GM19328 (cell line): ENCODE results near the gene LOXL1.
"Not testable (repeated sequence)": the region's sequence is repeated elsewhere in the genome, so short reads cannot be mapped to it uniquely, and the experiment has no call there.

Experiments
- ATAC-seq: cut with Tn5 transposase; IDR thresholded peaks from one replicate; pipeline ENCODE4 v1.9.1; 2021; ENCODE audit warnings: mild to moderate bottlenecking, moderate library complexity; ENCODE audit not compliant: unreplicated experiment

Gene LOXL1

DNA sequence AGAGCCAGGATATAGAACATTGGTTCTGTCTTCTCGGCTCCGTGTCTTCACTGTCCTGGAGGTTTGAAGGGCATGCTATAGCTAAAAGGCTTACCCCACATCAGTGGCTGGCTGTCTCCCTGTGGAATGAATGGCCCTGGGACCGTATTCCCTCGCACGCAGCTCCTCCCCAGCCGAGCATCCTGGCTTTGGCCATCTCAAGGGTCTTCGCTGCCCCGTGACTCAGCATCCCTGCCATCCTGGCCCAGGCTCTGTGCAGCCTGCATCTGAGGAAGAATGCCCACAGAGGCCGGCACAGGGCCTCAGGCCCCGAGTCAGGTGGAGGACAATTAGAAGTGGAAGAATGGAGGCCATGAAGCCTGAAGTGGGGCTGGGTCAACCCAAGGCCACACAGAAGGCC, 11.0 kb downstream of the LOXL1 start:
- no peak for ATAC-seq

DNA sequence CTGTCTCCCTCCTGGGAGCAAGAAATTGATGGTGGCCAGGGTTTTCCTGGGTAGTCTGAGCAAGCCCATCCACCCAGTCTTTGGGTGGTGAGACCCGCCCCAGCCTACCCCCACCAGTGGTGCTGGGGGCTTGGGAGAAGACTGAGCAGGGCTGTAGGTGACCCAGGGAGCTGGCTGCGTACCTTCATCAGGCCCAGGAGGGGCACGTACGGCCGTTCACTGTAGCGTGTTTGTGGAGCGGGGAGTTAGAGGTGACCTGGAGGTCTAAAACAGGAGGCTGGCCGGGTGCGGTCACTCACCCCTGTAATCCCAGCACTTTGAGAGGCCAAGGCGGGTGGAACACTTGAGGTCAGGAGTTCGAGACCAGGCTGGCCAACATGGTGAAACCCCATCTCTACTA, 11.5 kb downstream of the LOXL1 start:
- ATAC-seq: no peak

DNA sequence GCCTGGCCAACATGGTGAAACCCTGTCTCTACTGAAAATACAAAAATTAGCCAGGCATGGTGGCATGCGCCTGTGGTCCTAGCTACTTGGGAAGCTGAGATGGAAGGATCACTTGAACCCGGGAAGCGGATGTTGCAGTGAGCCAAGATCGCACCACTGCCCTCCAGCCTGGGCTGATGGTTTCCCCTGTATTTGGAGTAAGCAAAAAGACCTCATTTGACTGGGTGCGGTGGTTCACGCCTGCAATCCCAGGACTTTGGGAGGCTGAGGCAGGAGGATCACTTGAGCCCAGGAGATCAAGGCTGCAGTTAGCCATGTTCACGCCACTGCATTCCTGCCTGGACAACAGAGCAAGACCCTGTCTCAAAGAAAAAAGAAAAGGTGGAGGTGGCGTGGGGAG, 12.3 kb downstream of the LOXL1 start:
- ATAC-seq: not testable (repeated sequence)

DNA sequence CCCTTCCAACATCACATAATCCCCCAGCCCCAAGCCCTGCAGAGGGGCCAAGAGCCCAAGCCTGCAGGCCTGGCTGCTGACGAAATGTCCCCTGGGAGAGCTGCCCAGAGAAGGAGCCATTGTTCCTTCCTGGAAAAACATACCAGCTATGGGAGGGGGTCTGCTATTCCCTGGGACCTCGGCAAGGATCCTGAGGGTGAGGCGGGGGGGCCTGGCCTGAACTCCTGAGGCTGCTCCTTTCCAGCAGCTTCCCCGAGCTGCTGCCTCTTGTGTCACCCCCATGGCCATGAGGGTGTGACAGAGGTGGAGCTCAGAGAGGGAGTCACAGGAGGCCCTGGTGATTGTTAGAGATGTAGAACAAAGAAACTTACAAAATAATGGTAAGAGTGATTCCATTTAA, 12.9 kb downstream of the LOXL1 start:
- ATAC-seq: no peak

DNA sequence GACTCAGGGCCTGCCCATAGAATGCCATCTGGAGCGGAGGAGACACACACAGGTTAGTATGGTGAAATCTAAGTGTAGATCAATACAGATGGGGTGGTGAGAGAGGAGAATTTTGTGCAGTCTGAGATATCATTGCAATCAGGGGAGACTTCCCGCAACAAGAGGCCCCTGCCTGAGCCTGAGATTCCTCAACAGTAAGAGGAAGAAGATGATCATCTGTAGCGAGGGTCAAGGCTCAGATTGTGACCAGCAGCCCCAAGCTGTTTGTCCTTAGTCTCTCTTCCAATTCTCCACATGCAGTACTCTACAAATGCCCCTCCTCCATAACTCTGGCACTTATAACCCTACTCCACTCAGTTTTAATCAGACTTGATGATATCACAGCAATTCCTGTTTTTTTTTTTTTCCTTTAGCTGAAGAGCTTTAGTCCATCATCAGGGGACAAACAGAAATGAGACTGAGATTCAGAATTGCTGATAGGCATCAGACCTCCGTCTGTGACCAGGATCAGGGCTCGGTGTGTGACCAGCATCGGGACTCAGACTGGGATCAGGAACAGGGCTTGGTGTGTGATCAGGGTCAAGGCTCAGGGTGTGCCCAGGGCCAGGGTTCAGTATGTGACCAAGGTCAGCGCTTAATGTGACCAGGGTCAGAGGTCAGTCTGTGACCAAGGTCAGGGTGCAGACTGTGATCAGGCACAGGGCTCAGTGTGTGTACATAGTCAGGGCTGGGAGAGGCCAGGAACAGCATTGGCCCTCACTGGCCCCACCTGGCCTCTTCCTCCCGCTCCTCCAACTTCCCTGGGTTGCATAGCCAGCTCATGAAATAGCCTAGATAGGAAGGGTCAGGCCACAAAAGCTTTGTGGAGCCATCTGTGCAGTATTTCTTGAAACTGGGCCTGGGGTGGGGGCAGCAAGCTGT, 14.1 kb downstream of the LOXL1 start:
- no peak for ATAC-seq

DNA sequence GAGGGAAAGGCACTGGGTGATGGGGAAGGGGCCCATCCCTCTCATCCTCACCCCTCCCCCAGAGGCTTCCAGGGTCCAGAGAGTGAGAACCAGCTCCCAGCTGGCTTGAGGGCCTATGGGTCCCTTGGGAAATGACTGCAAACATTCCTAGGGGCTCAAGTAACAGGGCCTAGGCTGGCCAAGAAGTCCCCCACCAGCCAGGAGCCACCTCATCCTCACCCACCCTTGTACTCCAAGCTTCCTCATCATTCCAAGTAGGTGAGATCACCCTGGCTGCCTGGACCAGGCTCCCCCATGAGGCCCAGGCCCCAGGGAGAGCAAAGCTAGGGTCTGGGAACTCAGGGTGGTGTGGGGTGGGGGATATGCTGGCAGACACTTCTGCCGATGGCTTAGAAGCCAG, 14.8 kb downstream of the LOXL1 start:
- ATAC-seq: no peak

DNA sequence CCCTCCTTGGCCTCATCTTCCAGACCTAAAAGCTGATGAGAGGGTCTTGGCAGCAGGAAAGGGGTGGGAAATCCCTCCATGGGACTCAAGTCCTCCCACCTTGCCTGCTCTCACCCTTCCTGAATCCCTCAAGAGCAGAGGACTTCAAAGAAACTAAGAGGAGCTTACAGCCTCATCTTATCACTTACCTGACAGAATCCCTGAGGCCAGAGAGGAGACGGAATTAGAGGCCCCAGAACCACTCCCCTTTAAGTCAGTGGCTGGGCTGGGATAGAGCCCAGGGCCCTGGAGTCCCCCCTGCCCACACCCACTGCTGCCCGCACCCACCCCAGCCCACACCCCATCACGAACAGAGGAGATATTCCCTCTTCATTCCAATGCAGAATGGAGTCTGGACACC, 15.2 kb downstream of the LOXL1 start:
- no peak for ATAC-seq

DNA sequence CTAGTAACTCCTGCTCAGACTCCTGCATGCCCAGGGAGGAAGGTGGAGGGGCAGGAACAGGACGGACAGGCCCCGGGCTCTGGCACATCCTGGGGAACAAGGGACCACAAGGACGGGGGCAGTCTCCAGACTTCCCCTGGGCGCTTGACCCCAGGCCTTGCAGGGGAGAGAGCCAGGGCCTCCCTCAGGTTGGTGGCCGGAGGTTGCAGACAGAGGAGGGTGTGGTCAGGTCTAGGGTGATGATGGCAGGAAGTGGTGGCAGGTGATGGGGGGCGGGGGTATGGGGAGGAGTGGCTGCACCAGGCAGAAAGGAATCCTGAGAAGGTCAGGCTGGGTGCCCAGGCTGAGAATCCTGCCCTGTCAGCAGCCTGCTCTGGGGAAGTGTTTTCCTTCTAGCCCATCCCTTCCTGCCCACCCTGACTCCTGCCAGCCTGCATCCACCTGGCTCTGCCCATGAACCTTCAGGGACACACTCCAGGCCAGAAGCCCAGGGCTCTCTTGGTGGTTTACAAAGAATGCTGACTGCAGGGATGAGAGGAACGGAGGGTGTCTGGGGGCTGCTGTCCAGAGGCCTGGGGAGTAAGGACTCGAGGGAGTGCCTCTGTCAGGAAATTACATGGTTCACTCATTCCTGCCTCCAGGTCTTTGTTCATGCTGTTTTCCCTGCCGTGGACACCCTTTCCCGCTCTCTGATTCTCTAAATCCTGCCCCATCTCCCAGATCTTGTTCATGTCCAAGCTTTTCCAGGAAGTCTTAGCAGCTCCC, 15.8 kb downstream of the LOXL1 start:
- ATAC-seq: no peak

DNA sequence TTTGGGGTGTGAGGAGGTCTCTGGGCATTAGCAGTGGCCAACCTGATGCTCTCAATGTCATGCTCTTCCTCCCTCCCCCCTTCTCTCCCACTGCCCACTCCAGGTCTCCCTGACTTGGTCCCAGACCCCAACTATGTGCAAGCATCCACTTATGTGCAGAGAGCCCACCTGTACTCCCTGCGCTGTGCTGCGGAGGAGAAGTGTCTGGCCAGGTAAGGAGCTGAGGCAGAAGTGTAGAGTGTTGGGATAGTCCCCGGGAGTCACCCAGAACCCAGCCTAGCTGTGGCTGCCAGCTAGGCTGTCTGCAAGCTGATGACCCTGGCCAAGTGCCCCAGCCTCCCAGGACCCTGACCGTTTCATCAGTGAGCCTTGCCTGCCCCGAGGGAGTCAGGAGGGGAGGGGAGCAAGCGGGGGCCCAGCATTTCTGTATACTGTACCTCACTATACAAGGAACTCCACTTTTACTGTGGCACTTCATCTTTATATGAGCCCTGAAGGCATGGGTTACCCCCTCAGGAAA, 16.5 kb downstream of the LOXL1 start:
- ATAC-seq: no peak

DNA sequence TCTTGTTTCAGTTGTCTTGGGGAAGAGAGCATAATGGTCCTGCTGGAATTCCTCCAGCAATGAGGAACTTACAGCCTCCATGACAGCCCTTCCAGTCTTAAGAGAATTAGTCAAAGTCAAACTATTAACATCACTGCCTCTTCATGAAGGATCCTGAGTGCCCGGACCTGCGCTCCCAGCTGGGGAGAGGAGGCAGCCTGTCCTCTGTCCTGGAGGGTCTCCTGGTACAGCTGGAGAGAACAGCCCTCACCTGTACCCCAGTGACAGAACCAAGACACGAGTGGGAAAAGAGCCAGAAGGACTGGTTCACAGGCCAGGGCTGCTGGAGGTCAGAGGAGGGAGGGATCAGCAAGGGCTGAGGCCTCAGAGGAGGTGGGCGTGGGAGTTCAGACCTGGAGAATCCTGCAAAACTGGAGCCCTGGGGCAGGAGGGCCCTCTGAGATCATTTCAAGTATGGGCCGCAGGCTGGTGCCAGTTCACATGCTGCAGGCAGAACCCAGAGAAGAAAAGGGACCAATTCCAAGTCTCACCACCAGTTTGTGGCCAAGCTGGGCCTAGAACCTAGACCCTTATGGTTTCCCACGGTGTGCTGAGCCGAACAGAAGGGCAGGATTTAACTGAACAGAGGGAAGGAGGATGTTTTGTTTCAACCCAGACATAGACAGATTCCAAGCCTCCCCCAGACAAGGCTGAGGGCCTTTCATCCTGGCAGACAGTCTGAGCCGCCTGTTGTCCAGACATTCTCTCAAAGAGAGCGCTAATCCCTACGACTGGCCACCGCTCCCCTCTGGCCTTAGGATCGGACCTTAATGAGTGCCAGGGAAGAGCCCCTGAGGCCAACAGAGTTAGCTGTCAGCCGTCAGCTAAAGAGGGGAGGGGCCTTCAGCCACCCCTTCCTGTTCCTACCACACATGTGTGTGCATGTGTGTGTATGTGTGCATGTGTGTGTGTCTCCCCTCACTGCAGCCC, 18.2 kb downstream of the LOXL1 start:
- no peak for ATAC-seq

DNA sequence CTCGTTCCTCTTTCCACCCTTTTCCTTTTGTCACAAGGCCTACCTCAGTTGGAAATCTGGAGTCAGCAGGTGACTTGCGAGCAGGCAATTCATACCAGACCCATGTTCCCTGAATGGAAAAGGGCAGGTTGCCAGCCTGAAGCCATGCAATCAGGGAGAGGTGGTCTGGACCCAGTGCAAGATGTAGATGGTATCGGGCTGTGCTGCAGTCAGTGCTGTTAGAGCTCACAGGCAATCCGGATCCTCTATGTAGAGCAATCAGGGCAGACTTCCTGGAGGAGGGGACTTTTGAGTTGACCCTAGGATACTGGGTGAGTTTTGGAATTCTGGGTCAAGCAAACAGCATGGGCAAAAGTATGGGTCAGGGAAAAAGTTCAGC, 18.9 kb downstream of the LOXL1 start:
- no peak for ATAC-seq

DNA sequence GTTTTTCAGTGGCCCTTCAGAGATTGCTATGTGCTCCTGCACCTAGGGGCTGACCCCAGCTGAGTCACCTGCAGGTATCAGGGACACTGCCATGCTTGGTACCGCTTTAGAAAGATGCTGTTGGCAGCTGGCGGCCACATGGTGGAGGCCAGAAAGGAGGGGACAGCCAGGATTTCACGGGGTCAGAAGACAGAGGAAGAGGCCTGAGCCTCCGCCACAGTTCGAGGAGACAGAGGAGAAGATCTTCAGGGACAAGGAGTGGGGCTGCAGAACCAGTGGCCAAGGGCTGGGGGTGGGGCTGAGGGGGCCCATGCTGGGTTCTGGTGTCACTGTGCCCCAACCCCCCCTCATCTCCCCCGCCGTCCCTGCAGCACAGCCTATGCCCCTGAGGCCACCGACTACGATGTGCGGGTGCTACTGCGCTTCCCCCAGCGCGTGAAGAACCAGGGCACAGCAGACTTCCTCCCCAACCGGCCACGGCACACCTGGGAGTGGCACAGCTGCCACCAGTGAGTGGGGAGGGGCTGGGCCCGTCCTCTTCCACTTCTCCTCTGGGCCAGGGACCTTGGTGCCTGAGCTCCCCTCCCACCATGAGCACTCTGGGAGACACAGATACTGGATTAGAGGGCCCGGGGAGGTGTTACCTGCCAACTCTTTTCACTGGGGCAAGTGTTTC, 19.9 kb downstream of the LOXL1 start:
- ATAC-seq: no peak

DNA sequence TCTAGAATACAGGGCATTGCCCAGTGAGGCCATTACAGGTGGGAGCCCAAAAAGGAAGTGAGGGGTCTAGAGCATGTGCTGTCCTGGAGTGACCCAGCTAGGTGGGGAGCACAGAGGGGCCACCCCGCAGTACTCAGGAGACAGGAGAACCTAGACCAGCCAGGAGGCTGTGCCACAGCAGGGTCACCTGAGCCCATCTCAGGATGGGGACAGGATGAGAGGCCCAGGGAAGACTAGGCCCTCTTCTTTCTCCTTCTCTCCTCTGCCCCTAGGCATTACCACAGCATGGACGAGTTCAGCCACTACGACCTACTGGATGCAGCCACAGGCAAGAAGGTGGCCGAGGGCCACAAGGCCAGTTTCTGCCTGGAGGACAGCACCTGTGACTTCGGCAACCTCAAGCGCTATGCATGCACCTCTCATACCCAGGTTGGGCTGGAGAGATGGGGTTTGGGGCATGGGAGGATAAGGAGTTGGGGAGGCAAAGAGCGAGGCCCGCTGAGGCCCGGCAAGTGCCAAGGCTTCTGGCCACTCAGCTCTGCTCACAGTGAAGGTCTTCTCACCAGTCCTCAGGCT, 20.6 kb downstream of the LOXL1 start:
- ATAC-seq: no peak

DNA sequence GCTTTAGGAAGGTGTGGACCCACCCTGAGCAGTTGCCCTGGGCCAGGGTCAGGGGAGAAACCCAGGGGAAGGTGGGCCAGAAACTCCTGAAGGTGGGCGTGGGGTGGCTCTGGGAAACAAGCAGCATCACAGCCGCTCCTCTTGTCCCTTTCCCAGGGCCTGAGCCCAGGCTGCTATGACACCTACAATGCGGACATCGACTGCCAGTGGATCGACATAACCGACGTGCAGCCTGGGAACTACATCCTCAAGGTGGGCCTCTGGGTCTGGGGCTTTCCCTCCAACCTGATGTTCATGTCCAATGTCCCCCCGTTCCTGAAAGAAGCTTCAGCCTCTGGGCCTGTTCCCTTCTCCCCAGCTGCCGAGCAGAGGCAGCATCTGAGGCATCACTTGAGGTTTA, 21.4 kb downstream of the LOXL1 start:
- no peak for ATAC-seq

DNA sequence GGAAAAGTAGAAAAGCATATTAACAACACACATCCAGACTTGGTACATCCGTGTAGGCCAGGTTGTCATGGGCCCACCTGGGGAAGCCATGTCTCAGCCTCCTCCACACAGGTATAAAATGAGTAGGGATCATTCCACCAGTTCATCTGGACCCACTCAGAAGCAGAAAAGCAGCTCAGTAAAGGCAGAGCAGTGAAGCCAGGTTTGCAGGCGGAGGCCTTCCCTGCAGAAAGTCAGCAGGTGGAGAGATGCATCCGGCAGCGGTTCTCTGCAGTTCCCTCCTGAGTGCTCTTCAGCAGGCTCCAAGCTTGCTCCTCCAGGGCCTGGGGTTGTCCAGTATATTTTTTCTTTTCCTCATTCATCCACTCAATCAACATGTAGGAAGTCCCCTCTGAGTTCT, 22.1 kb downstream of the LOXL1 start:
- ATAC-seq: no peak

DNA sequence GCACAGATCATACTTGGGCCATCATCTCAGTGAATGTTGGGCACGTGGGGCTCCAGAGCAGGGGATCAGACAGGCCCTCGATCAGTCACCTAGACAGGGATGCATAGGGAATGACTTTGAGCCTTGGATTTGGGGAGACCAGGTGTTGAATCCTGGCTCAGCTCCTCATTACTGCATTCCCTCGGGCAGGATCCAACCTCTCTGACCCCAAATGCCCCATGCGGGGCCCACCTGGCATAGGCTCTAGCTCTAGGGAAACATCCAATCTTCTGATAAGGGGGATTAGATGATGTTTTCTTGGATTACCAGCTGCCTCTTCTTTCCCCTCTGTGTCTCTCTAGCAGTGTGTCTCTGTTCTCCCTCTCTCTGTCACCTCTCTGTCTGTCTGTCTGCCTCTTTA, 22.7 kb downstream of the LOXL1 start:
- ATAC-seq: no peak

DNA sequence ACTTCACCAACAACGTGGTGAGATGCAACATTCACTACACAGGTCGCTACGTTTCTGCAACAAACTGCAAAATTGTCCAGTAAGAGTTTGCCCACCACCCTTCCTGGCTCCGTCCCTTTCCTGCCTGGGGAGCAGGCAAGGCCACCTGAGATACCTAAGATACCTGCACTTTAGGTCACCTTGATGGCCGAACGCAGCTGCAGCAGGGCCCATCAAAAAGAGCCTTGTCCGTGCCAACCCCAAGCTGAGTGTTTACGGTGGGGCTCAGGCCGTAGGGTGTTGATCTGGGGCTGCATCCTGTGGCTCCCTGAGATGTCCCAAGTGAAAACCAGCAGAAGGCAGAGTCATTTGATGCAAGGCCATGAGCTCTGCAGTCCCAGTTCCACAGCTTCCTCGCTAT, 23.2 kb downstream of the LOXL1 start:
- no peak for ATAC-seq

DNA sequence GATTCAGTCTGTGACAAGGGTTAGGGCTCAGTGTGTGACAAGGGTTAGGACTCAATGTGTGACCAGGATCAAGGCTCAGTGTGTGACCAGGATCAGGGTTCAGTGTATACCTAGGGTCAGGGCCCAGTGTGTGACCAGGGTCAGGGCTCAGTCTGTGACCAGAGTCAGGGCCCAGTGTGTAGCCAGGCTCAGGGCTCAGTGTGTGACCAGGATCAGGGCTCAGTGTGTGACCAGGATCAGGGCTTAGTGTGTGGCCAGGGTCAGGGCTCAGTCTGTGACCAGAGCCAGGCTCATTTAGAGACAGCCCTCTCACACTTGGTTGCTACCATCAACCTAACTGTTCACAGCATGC, 24.2 kb downstream of the LOXL1 start:
- ATAC-seq: no peak

DNA sequence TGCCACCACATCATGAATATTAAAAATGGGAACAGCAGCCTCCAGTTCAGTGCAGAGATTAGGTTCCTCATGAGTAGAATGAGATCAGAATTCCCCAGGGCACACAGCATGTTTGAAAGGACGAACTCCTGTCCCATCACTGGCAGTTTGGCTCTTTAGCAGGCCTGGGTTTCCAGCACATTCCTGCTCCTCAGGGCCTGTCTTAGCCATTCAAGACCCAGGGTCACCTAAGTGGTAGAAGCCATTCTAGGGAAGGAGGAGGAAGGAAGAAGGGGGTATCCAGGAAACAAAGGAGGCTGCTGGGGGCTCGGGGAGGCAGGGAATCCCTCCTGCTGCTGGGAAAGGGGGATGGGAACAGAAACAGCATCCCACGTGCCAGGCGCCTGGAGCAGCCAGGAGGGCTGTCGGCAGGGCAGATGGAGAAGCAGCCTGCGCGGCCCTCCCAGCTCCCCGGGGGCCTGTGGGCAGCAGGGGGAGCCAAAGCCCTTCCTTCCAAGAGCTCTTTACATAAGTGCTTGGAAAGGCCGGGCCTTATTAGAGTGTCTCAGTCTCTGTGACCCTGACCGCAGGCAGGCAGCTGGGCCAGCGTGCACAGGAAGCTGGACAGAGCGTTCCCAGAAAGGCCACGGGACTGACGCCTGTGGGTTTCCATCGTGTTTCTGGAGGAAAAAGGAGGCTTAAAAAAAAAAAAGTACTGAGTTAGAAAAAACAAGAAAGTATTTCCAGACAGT, 24.7 kb downstream of the LOXL1 start:
- no peak for ATAC-seq
